Hematopoietic multipotent progenitor cell treated with erythropoietin and hydrocortisone succinate and interleukin-3 and kit ligand, for 6 days (in vitro differentiated cells): ENCODE measurements around the gene HELZ.
"Not testable (repeated sequence)": the region's sequence is repeated elsewhere in the genome, so short reads cannot be mapped to it uniquely, and the experiment has no call there.

Source experiments
- DNase-seq: peaks from one replicate; pipeline ENCODE4 v3.0.0-alpha.2; 2015

Gene HELZ

DNA sequence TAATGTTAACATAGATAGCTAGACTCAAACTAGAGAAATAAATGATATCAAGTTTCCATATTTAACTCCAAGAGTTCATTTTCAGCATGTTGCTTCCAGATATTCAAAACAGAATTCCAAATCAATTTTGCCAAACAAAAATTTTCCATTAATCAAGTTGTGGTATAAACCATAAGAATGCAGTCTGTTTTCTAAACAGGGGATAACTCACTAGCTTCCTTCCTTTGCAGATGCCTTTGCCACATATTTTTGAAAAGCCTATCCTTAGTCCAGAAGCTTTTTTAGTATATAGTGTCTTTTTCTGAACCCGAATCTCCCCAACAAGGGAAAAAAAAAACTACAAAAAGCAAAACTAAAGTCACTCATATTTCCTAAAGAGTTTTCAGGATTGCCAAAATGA is 61.5 kb downstream of the HELZ start:
- no peak for DNase-seq

DNA sequence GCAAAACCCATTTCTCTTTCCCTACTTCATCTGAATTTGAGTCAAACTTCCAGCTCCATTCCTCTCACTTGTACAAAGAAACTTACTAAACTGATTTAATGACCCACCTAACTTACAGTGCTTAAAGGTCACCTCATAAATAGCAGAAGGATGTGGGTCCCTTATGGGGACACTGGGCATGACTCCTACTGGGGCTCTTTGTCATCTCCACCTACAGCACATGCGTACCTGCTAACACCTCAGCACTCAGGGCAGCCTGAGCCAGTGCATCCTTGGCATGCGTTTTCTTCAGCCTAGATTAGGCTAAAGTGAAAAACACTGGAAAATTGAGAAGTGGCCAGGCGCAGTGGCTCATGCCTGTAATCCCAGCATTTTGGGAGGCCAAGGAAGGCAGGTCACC is 63.2 kb downstream of the HELZ start:
- DNase-seq, result no peak

DNA sequence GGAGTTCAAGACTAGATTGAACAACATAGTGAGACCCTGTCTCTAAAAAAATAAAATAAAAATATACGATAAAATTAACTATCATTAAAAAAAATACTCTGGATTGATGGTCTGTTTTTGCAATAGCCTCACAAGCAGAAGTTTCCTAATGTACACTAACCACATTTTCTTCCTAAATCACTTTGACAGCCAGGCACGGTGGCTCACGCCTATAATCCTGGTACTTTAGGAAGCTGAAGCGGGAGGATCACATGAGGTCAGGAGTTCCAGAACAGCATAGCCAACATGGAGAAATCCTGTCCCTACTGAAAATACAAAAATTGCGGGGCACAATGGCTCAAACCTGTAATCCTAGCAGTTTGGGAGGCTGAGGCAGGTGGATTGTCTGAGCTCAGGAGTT is 64.7 kb downstream of the HELZ start:
- no peak for DNase-seq

DNA sequence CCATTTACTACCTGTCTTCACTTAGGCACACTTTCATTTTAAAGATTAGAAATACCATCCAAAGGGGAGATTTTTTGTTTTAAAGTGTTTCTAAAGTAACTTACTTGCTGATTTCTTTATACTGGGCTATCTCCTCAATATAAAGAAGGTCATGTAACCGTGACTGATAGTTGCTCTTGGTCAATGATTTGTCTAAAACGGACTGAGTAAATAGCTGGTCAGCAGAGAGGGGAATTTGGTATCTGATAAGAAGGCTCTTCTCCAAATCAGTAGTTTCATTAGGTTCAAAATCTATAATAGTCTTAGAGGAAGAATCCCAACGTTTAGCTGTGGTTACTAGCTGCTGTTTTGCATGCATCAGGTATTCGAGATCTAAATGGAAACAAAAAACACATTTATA is 66.4 kb downstream of the HELZ start:
- DNase-seq, result no peak

DNA sequence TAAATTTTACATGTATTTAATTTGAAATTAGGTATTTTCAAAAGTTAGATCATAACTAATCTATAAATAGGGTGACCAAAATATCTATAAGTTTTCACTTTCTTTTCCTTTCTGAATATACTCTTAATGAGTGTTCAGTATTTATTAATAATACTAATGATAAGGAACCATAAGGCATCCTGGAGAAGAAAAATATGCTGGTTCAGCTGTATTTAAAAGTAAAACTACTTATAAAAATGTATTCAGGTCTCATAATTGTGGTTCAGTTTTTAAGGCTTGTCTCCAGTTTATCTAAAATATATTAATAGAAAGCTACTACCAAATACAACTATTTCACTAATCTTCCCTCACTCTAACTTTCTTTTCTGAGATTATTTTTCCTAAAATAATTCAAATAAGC is 67.3 kb downstream of the HELZ start:
- no peak for DNase-seq

DNA sequence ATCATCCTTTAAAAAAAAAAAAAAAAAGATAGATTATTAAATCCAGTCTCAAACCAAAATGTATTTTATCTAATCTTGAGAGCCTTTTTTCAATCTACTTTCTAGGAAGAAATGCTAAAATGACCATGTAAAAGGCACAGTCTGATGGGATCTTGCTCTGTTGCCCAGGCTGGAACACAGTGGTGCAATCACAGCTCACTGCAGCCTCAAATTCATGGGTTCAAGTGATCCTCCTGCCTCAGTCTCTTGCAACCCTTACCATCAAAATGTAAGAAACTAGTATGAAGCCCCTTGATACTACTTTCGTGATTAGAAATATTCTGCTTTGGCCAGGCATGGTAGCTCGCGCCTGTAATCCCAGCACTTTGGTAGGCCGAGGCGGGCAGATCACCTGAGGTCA is 70.8 kb downstream of the HELZ start:
- DNase-seq, result no peak

DNA sequence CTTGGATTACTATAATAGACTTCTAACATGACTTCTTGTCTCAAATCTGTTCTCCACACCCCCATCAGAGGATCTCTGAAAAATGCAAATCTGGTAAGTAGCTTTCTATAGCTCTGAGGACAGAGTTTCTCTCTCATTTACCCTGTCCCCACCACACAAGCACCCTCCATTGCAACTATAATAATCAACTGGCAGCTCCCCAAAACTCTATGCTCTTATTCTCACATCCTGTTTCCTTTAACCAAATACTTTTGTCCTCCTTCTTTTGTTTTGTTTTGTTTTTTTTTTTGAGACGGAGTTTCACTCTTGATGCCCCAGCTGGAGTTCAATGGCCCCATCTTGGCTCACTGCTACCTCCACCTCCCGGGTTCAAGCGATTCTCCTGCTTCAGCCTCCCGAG is 73.4 kb downstream of the HELZ start:
- DNase-seq, result no peak

DNA sequence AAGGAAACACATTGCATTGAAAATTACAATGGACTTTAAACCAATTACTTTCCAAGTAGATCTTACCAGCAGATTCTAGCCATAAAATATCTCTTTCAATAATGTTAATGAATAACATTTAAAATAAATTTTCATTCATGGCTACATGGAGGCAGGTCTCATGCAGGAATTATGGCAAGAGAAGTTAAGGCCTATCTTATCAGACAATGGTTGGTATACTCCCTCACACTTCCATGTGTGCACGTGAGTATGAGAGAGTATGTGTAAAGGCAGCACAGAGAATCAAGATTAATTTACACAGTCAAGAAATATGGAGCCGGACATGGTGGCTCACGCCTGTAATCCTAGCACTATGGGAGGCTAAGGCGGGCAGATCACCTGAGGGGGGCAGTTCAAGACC is 76.5 kb downstream of the HELZ start:
- DNase-seq, result peak; percentile 41

DNA sequence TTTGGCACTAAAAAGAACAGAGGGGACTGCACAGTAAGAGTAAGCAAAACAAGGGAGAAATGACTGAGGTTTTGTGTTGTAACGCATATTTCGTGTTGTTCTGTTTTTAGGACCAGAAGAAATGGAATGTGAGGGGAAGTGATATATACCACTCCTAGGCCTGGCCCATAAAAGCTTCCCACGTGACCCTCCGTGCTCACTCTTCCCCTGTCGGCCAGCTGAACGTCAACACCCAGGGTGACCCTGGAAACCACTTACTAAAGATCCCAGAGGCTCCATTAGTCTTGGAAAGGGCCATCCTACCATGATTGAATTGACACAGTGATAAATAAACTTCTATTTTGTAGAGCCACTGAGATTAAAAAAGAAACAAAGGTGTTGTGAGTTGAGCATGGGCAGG is 79.8 kb downstream of the HELZ start:
- DNase-seq, result no peak

DNA sequence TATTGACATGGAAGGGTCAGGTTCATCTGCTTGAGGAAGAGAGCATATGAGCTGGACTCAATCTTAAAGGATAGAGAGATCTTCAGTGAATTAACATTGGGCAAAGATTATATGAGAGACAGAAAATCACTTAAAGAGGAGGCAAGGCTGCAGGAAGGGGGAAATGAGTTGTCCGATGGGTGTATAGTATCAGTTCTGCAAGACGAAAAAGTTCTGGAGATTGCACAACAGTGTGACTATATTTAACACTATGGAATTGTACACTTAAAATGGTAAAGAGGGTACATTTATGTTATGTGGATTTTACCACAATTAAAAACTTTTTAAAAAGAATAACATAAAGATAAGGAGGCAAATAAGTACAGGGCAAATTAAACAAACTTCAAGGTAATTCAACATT is 80.7 kb downstream of the HELZ start:
- DNase-seq, result no peak

DNA sequence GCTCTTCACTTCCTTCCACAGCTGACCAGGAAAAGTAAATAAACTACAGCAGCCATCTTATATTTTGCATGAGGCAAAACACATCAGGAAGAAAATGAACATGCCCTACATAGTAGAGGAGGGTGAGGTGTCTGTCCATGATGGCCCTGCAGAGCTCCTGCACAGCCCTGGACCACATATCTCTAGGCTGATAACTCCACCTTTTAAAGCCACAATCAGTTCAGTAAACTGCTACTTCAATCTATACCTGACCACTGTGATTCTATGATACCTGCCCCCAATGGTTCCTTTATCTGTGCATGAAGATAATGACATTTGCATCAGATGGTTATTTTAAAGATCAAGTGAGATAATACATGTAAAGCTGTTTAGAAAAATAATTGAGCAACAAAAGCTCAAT is 82.2 kb downstream of the HELZ start:
- DNase-seq, result peak; percentile 9

DNA sequence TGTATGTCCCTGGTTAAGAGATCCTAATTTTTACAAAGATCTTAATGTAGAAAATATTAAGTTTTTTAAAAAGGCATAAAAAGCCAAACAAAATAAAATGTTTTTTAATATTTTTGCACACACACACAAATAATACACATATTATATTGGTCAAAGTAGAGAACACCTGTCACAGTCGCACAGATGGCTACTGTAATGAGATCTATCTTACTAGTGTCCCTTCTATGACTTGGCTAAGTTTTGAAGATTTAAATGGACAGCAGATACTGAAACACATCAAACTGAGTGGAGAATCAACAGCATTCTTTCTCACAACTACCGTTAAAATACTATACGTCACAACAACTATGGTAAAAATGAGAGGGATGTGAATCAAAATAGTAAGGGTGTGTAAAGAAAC is 83.4 kb downstream of the HELZ start:
- DNase-seq, result no peak

DNA sequence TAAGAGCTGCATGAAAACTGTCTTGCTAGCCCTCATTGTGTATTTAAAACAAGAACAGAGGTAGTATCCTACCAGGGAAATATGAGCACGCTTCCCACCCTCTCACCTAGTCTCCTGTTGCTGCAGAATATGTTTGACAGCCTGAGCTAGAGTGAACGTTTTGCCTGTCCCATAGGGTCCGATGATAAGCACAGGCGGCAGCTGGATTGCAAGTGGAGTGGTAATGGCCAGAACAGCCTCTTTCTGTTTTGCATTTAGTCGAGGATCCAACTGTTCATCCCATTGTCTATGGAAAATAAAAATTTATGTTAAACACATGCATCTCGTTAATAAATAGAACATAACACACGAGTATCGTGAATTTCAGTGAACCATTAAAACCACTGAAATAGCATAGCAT is 84.2 kb downstream of the HELZ start:
- DNase-seq, result no peak

DNA sequence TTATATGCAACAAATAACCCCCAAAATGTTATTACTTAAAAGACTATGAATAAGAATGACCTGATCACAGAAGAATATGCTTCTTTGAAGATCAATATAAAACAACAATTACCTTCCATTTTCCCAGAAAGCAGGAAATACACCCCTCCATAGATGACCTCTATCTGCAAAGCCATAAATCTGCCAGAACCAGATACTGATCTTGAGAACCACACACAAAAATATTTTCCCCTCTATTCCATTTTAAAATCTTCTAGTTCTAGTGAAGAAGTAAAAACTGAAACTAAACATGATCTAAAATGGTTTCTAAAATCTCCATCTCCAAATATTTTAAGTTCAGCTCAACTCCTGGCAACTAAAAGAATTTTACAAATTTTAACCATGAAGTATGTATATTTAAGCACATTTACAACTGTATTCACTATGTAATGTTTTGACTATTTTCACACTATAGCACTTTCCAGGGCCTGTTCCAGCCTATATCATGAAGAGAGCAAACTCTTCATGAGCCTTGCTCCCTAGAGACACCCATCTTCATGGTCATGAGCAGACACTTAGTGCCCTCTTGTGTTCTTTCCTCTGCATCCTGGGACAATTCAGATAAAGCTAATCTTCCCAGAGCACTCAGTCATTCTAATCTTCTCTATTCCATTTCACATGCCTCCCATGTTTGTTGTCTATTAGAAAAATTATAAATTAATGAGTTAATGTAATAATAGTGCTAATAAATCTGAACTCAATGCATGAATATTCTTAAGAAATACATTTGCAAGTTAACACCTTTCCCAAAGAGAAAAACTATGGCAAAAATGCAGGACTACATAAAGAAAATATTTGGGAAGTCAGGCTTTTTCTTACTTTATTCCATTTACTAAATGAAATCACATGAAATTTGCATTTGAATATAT is 87.0 kb downstream of the HELZ start:
- peak; percentile 83 for DNase-seq

DNA sequence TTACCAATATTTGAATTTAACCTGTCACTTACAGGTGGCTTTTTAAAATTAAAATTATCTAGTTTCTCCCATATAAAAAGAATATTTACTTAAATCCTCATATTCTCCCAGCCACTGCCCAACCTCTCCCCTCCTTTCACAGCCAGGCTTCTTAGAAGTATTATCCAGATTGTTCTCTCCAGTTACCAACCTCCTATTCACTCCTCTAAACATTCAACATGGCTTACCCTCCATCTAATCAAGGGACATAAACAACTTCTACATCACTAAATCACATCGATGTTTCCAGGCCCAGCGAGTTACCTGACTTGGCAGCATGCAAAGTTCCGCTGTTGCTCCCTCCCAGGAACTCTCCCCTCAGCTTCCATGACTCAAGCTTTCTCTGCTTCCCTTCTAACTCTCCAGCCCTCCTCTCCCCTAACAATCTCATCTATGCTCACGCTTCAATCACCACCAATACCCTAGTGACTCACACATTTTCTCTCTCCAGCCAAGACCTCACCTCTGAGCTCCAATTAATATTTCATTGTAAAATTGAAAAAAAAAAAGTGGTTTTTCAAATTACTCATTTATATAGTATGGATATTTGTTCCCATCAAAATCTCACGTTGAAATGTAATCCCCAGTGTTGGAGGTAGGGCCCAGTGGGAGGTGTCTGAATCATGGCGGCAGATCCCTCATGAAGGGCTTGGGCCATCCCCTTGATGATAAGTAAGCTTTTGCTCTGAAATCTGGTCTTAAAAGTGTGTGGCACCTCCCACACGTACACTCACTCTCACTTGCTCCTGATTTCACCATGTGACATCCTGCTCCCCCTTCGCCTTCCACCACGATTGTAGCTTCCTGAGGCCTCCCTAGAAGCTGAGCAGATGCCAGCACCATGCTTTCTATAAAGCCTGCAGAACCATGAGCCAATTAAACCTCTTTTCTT is 88.5 kb downstream of the HELZ start:
- no peak for DNase-seq

DNA sequence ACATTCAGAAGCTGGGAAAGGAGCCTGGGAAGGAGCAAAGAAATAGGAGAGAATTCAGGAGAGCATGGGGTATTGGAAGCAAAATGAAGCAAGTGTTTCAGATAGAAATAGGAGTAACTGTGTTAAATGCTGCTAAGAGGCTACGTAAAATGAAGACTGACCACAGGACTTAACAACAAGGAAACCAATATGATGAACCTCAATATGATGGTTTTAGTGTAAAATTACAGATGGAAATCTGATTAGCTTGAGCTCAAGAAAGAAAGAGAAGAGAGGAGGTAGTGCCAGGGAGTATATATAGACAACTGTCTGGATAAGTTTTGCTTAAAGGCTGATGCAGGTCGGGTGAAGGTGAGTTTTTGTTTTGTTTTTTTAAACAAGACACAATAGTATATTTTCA is 92.2 kb downstream of the HELZ start:
- no peak for DNase-seq

DNA sequence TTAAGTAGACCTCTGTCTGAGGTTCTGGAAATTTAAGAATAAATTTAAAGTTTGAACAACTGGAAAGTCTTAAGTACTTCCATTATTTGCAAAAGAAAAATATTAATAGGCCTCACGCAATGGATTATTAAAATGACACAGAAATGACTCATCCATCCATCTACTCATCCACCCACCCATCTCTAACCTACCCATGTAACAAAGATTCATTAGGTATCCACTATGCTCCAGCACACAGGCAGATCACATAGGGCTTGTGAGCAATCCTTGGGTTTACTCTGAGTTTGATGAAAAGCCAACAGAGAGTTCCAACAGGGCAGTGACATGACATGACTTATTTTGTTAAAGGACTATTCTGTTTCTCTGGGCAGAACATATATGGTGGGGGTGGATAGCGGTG is 93.3 kb downstream of the HELZ start:
- DNase-seq, result no peak

DNA sequence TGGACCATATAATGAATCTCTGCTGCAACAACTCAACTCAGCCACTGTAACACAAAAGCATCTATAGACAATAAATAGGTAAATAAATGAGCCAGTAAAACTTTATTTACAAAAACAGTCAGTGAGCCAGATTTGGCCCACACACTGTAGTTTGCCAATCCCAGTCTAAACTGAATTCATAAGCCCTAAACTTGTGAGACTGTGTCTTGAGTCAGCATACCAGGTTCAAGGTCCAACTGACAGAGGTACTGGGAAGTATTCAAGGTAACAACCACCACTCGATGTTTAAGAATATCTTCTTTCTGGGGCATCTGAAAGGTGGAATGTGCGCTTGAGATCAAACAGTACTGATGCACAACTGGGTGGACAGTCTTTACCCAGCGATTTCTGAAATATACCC is 94.2 kb downstream of the HELZ start:
- no peak for DNase-seq

DNA sequence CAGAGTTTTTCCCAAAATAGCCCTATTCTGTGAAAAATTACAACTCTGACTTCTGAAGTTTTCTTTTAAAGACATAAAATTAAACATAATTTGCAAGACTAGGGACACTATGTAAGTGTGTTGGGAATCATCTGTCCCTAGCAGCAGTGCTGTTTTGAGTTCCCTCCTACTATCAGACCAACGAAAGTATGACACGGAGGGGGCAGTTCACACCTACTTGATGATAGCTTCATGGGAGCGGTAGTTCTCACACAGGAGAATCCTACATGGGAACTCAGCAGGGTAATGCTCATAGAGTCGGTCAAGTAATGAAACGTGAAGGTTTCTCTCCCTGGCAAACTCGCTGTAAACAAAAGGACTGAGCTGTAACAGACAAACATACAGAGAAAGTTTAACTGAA is 96.6 kb downstream of the HELZ start:
- DNase-seq, result no peak

DNA sequence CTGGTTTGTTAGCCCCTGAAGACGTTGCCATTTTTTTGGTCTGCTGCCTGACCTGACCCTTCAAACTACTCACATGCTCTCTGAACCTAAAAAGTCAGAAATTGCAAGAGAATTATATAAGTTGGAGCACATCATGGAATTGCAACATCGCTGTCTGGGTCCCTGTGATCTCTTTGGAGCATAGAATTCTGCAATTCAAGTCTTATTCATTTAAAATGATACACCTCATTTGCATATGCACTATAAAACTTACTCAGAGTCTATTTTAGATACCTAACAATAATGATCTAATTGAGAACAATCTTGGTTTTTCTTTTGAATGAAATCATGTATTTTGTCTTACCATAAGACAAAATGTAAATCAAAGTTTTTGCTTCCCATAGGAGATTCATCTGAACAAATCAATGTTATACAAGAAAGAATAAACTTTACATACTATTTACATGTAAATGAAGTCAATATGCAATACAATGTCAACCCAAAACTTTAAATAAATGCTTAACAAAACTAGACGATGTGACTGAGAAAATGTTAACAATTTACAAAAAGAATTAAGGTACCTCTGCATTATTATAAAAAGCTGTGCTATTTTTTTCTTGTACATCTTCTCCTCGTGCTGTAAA is 99.7 kb downstream of the HELZ start:
- no peak for DNase-seq

DNA sequence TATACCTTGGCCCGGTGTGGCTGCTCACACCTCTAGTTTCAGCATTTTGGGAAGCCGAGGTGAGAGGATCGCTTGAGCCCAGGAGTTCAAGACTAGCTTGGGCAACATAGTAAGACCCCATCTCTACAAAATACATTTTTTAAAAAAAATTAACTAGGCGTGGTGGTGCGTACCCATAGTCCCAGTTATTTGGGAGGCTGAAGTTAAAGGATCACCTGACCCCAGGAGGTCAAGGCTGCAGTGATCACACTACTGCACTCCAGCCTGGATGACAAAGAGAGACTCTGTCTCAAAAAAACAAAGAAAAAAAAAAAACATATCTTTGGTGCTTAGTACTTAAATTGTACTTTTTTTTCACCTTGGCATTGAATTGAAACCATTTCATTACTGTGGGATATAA is 101.7 kb downstream of the HELZ start:
- DNase-seq, result no peak

DNA sequence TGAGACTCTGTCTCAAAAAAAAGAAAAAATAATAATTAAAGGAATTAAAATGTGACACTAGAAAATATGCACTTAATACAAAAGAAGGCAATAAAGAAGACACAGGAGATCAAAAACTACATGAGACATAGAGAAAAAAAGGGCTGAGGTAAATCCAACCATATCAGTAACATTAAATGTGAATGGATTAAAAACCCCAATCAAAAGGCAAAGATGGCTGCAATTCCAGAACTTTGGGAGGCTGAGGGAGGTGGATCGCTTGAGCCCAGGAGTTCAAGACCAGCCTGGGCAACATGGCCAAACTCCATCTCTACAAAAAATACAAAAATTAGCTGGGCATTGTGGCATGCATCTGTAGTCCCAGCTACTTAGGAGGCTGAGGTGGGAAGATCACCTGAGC is 103.0 kb downstream of the HELZ start:
- DNase-seq, result not testable (repeated sequence)

DNA sequence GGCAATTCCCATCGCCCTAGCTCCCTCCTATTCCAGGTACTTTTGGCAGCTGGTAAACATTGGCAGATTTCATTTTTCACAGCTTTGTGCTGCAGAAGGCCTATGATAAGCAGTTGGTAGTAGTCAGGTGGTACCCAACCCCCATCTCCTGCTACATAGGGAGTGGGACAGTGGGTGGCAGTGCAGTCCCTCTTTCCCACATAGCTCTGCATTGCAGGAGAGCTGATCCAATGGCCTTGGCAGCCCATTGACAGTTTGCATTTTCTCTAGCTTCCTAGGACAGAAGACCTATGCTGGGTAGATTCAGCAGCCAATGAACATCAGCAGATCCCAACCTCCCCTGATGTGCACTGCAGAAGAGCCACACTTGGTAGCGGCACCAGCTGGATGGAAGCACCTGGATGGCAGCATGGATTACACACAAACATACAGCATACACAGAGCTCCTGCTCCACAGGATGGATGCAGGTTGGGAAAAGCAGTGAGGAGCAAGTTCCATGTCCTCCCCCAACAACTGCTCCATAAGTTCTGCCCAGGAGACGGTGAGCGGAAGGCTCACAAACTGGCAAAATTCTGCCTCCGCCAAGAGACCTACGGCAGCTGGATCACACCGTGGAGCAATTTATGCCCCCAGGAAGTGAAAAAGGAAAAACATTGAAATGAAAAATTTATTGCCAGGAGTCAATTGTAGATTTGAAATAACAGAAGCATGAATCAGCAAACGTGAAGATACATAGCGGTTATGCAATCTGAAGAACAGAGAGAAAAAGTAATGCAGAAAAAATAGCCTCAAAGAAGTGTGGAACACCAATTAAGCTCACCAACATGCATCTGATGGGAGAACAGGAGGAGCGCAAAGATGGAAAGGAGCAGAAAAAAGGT is 105.0 kb downstream of the HELZ start:
- DNase-seq, result peak; percentile 53
